Umbilical cord (tissue), 2 donors: ENCODE results near the gene NOP56. TPM values are rescaled to one million over a fixed set of nuclear protein-coding genes. Genes with fewer than 3 reads are reported as not detected.
A peak's percentile ranks its signal among the peaks of the same experiment; 100 is the strongest.

Experiments
- DNase-seq: peaks from one replicate; pipeline ENCODE4 v3.0.0-alpha.2; 2015; ENCODE audit warnings: low spot score
- total RNA-seq: library from RNA; depleted of rRNA; stranded (reverse); fragments of >200 nt; gene quantifications from one replicate; pipeline ENCODE4 v1.2.3, GENCODE V29; 2014; ENCODE audit warnings: low replicate concordance; ENCODE audit not compliant: insufficient read depth

NOP56 gene
- total RNA-seq, 1 donor from 2014 or later: 66.9 TPM

DNA sequence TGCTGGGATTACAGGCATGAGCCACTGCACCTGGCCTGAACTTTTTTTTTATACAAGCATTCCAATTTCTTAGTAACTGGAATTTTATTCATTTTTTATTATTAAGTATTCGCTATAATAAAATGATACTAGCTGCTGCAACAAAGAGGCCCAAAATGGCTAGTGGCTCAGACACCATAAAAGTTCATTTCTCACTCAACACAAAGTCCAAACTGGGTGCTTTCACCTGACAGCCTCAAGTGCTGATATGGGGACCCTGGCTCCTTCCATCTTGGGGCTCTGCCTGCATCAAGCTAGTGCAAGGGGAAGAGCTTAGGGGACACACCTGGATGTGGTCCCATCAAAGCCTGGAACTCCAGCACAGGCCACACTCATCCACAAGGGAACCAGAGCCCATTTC is 12.2 kb upstream of the NOP56 start:
- no peak for DNase-seq

DNA sequence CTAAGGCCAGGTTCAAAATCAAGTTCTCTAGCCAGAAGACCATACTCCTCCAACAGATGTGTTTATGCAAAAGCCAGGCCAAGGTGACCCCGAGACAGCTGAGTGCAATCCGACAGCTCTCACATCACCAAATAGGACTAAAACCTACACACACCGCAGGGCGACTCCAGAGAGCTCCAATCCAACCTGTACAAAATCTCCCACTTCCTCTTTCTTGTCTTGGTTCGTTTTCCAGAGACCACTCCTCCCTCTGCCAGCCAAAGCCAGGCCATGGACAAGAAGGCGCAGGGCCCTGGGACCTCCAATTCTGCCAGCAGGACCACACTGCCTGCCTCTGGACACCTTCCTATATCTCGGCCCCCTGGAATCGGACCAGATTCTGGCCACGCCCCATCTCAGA is 11.5 kb upstream of the NOP56 start:
- DNase-seq: no peak

DNA sequence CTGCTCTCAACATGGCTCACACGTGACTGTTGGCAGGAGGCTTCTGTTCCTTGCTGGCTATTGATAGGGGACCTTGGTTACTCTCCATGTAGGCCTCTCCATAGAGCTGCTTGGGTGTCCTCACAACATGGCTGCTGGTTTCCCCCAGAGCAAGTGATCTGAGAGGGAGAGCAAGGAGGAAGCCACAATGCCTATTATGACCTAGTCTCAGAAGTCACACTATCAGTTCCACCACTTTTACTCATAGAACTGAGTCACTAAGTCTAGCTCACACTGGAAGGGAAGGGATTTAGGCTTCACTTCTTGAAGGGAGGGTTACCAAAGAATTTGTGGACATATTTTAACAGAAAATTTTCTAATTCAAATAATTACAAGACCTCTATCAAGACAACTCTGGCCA is 8.7 kb upstream of the NOP56 start:
- DNase-seq: no peak

DNA sequence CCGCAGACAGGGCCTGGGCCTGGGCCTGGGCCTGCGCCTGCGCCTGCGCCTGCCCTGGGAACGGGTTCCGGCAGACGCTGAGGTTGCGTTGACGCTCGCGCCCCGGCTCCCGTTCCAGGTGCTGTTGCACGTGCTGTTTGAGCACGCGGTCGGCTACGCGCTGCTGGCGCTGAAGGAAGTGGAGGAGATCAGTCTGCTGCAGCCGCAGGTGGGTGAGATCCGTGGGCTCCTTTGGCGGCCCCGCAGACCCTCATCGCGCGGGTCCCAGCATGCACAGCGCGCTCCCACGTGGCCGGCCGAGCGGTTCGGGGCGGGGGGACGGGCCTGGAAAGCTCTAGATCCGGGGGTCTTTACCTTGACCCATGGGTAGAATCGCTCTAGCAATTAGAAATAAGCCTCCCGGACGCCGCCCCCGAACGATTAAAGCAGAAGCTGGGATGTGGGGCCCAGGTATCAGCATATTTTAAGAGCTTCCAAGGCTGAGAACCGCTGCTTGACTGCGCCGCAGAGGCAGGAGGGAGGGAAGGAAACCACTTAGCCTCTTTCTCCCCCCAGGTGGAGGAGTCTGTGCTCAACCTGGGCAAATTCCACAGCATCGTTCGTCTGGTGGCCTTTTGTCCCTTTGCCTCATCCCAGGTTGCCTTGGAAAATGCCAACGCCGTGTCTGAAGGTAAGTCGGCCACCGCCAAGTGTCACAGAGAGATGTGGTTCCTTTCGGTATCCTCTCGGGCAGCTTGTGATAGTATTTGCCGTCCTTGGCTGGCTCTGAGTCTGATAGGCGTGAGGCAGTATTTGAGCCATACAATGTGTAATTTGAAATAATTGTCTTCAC is 508 bp downstream of the NOP56 start:
- DNase-seq: peak; percentile 55

DNA sequence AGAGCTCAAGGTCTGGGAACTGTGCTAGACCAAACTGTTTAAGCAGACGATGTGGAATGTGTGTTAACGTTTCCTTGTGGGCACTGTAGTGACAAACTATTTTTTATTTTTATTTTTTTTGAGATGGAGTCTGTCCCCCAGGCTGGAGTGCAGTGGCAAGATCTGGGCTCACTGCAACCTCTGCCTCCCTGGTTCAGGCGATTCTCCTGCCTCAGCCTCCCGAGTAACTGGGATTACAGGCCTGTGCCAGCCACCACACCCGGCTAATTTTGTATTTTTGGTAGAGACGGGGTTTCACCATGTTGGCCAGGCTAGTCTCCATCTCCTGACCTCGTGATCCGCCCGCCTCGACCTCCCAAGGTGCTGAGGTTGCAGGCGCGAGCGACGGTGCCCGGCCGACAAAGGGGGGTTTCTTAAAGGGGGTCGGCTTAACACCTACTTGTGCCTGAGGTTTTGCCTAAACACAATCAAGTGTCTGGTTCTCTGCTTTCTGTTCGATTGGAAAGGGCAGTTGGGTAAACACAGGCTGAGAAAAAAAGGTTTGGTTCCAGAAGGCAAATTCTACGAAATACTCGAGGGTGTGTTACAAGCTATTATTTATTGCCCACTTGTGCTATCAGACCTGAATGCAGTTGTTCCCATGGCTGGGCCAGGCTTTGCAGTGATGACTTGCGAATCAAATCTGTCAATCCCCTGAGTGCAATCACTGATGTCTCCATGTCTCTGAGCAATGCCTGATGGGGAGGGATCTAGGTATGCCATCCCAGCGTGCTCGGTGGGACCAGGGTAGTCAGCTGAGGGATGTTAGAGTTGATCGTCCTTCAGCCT is 1.3 kb downstream of the NOP56 start:
- no peak for DNase-seq

DNA sequence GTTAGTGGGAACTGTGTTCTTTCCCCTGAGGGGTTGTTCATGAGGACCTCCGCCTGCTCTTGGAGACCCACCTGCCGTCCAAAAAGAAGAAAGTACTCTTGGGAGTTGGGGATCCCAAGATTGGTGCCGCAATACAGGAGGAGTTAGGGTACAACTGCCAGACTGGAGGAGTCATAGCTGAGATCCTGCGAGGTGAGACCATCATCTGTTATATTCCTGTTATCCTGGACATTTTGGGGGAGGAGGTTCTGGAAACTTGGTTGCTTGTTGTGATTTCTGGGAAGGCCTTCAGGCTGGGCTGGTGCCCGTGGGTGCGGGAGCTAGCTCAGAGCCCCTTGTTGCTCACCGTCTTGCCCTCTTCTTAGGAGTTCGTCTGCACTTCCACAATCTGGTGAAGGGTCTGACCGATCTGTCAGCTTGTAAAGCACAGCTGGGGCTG is 2.0 kb downstream of the NOP56 start:
- no peak for DNase-seq

GRCh38 chr20:2654831-2655230 is 2.4 kb downstream of the NOP56 start:
- DNase-seq: no peak

GRCh38 chr20:2655331-2656116 is 3.1 kb downstream of the NOP56 start:
- no peak for DNase-seq

GRCh38 chr20:2656471-2657117 is 4.2 kb downstream of the NOP56 start:
- DNase-seq: no peak

GRCh38 chr20:2657241-2657640 is 4.8 kb downstream of the NOP56 start:
- DNase-seq: no peak

DNA sequence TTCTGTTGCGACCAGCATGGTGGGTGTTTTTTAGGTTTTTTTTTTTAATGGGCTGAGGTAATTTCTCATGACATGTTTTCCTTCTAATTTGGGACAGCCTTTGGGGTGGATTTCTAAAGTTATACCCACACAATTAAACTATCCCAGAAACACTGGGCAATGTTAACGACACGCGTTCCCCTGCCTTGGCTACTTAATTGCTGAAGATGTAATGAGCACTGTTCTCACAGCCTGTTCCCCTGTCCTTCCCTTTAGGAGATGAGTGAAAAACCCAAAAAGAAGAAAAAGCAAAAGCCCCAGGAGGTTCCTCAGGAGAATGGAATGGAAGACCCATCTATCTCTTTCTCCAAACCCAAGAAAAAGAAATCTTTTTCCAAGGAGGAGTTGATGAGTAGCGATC is 5.2 kb downstream of the NOP56 start:
- no peak for DNase-seq

DNA sequence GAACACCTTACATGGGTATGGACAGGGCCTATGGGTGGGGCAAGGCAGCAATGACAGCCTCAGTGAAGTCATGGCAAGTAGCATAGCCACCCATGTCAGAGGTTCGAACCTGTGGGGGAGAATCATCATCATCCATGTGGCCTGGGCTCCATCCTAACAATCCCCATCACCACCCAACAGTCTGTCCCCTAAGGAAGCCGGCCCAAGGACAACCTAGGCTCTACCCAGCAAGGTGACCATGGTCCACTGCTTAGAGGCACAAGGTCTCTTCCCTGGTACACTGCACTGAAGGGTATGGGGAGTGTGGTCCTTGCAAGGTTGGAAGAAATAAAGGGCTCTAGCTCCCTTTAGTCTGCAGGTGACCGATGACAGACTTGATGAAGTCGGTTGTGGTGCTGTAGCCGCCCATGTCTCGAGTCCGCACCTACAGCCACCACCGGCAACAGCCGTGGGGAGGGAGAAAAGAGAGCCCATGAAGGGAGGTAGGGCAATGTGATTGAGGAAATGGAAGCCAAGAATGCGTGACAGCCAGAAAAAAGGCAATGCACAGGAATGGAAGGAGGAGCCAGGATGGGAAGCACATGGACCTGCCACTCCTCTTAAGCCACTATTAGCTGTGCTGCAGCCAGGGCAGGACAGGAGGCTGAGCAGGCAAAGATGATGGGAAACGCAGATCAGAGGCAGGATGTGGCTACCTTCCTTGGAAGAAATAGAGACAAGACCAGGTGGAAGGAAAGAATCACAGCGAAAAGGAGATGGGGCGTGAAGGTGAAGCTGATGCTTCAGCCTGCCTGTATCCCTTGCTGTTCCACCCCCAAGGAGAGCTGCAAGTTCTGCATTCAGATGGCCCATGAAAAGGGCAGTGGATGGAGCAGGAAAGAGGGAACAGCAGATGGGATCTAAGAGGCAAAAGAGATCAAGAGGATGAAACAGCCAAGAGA is 6.3 kb downstream of the NOP56 start:
- DNase-seq: no peak

DNA sequence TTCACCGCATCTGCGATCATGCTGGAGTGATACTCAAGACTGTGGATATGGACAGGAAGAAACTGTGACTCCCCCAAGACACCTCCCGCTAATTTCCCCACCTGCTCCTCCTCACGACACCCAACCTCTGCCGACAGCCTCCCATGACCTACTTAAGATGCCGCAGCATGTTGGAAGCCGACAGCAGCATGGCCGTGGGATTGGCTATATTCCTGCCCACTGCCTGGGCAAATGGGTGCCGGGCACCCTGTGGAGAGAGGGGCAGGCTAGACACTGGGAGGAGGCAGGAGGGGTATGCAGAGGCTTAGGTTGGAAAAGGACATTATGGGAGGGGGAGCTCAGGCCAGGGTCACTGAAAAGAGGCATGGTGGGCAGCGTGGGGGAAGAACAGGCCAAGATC is 7.1 kb downstream of the NOP56 start:
- no peak for DNase-seq

GRCh38 chr20:2663364-2663886 is 11.0 kb downstream of the NOP56 start:
- DNase-seq: no peak

- peak; percentile 95 for DNase-seq
Observed at GRCh38 chr20:2663887-2664719, 11.7 kb downstream of the NOP56 start, which contains the start of gene IDH3B. IDH3B (minus strand) TSS chr20:2664216; CDS start chr20:2664188, 28 bp downstream.

DNA sequence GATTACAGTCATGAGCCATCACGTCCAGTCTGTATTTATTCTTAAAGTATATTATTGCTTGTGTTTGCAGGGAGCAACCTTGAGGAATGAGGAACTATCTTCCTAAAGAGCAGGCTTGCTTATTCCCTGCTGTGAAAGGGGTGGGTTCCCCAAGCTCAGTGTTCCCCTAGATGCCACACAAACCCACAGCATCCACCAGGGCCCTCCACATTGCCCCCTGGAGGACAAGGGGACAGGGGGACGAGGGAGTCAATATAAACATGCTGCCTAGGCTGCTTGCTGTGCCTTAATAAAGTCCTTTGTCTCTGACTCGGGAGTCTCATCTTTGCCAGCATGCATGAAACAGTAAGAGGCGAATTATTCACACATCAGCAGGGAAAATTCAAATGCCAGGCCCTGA is 19.5 kb downstream of the NOP56 start:
- no peak for DNase-seq

- no peak for DNase-seq
Observed at GRCh38 chr20:2672446-2672845, 20.0 kb downstream of the NOP56 start.

- no peak for DNase-seq
Observed at GRCh38 chr20:2673453-2673852, 21.0 kb downstream of the NOP56 start.

GRCh38 chr20:2680046-2680445 is 27.6 kb downstream of the NOP56 start:
- DNase-seq: no peak
